HCT116 (cell line): Measurements from ENCODE around the gene NID2. TPM values are rescaled to one million over a fixed set of nuclear protein-coding genes. Genes with fewer than 3 reads are reported as not detected.

ENCODE experiments used
- ATAC-seq: fragments of 200-7000 bp; cut with Tn5 transposase; 2 replicates; pipeline ENCODE4 v1.9.1; 2020; ENCODE audit warnings: mild to moderate bottlenecking, moderate library complexity
- BruUV-seq: library from RNA; stranded (reverse); fragments of 400-500 nt; replicated peaks from 2 replicates; lab custom pipeline; 2021; lab: Mats Ljungman, UMichigan
- CTCF ChIA-PET: fragments of 300-600 bp; sonication (Branson Sonifier 250); formaldehyde crosslinking; loops from one replicate; lab custom pipeline; 2021; ENCODE audit warnings: antibody characterized with exemption; lab: Charles Lee
- POLR2A ChIA-PET: fragments of 300-600, 350-600 bp; sonication (Branson Sonifier 250); formaldehyde crosslinking; loops from one replicate; lab custom pipeline; 2021; ENCODE audit warnings: antibody characterized with exemption; lab: Charles Lee
- RAD21 ChIA-PET, 2 experiments: fragments of 300-600 bp; sonication (Branson Sonifier 250); formaldehyde crosslinking; loops; one replicate each; lab custom pipeline; 2023; ENCODE audit warnings: low total read pairs in 2 of 2; ENCODE audit not compliant: uncharacterized antibody in 2 of 2, unreplicated experiment in 2 of 2, low non-redundant PET in 1 of 2; lab: Charles Lee
- DNase-seq: peaks from one replicate; pipeline ENCODE4 v3.0.0-alpha.2; 2010; ENCODE audit warnings: low read depth, low spot score
- H2AFZ ChIP-seq: fragments of 200-600 bp; shearing (Covaris generic), sonication (generic); 2 replicates; pipeline ENCODE4 v1.6.1; 2017; ENCODE audit warnings: low read depth, mixed run types, mixed read lengths, antibody characterized with exemption, low read length; ENCODE audit not compliant: poor library complexity, severe bottlenecking
- H3K27ac ChIP-seq: 2 replicates; pipeline ENCODE4 v1.5.1; 2012; ENCODE audit warnings: low read depth, low read length
- H3K27me3 ChIP-seq: fragments of 200-600 bp; sonication (generic); 2 replicates; pipeline ENCODE4 v1.6.1; 2016; ENCODE audit warnings: mixed run types, low read length, mixed read lengths; ENCODE audit not compliant: insufficient read depth
- H3K36me3 ChIP-seq, 2 experiments: fragments of 200-500 bp in 1 of 2; fragments of 200-600 bp in 1 of 2; sonication (Bioruptor generic) in 1 of 2; sonication (generic) in 1 of 2; 2 replicates each; pipeline versions ENCODE4 v1.5.1 to v1.6.1; 2014 to 2016; ENCODE audit warnings: low read length in 2 of 2, inconsistent platforms in 1 of 2, mixed read lengths in 1 of 2, mixed run types in 1 of 2; ENCODE audit not compliant: insufficient read depth in 2 of 2, control insufficient read depth in 1 of 2
- H3K4me1 ChIP-seq, 2 experiments: fragments of 200-600 bp in 1 of 2; sonication (generic) in 1 of 2; 2 replicates each; pipeline versions ENCODE4 v1.5.1 to v1.6.1; 2012 to 2017; ENCODE audit warnings: low read length in 2 of 2, inconsistent platforms in 1 of 2, mild to moderate bottlenecking in 1 of 2, mixed read lengths in 1 of 2, mixed run types in 1 of 2, moderate library complexity in 1 of 2; ENCODE audit not compliant: insufficient read depth in 2 of 2, control insufficient read depth in 1 of 2
- H3K4me2 ChIP-seq: fragments of 200-600 bp; sonication (generic); 2 replicates; pipeline ENCODE4 v1.6.1; 2017; ENCODE audit warnings: mixed run types, low read length, mixed read lengths
- H3K4me3 ChIP-seq, 2 experiments: fragments of 200-600 bp in 1 of 2; sonication (generic) in 1 of 2; replicated peaks in 1 of 2; 2 replicates each; pipeline ENCODE4 v1.5.1; 2011 to 2016; ENCODE audit warnings: low read length in 2 of 2, control low read depth in 1 of 2, low read depth in 1 of 2, mild to moderate bottlenecking in 1 of 2, mixed read lengths in 1 of 2, mixed run types in 1 of 2
- H3K79me2 ChIP-seq: fragments of 200-600 bp; sonication (generic); 2 replicates; pipeline ENCODE4 v1.6.1; 2017; ENCODE audit warnings: mild to moderate bottlenecking, mixed run types, low read length, moderate library complexity, mixed read lengths; ENCODE audit not compliant: insufficient read depth
- H3K9ac ChIP-seq: fragments of 200-600 bp; sonication (generic); 2 replicates; pipeline ENCODE4 v1.6.1; 2016; ENCODE audit warnings: low read length, mixed read lengths
- H3K9me2 ChIP-seq: fragments of 200-600 bp; sonication (generic), shearing (Covaris generic); 2 replicates; pipeline ENCODE4 v1.6.1; 2017; ENCODE audit warnings: mixed run types, mild to moderate bottlenecking, moderate library complexity; ENCODE audit not compliant: insufficient read depth
- H3K9me3 ChIP-seq, 2 experiments: fragments of 200-500 bp in 1 of 2; fragments of 200-600 bp in 1 of 2; sonication (Bioruptor generic) in 1 of 2; sonication (generic) in 1 of 2; 2 replicates each; pipeline ENCODE4 v1.6.1; 2014 to 2017; ENCODE audit warnings: low read length in 2 of 2, mixed read lengths in 2 of 2, inconsistent platforms in 1 of 2, low read depth in 1 of 2, mild to moderate bottlenecking in 1 of 2, mixed run types in 1 of 2, moderate library complexity in 1 of 2; ENCODE audit not compliant: control insufficient read depth in 1 of 2, insufficient read depth in 1 of 2
- H4K20me1 ChIP-seq: fragments of 200-600 bp; sonication (generic), shearing (Covaris generic); 2 replicates; pipeline ENCODE4 v1.6.1; 2017; ENCODE audit warnings: mixed run types, mild to moderate bottlenecking, moderate library complexity; ENCODE audit not compliant: insufficient read depth
- ATF3 ChIP-seq: IDR thresholded peaks from 2 replicates; pipeline ENCODE4 v1.6.1; 2012
- EGR1 ChIP-seq: IDR thresholded peaks from 2 replicates; pipeline ENCODE4 v1.6.1; 2012; ENCODE audit warnings: low read depth
- ELF1 ChIP-seq: IDR thresholded peaks from 2 replicates; pipeline ENCODE4 v1.6.1; 2012; ENCODE audit warnings: low read depth, borderline replicate concordance
- EZH2 ChIP-seq: fragments of 200-600 bp; sonication (generic); IDR thresholded peaks from 2 replicates; pipeline ENCODE4 v1.6.1; 2017; ENCODE audit warnings: antibody characterized with exemption, mixed run types
- FOSL1 ChIP-seq: IDR thresholded peaks from 2 replicates; pipeline ENCODE4 v1.6.1; 2012; ENCODE audit warnings: low read depth
- JUND ChIP-seq: IDR thresholded peaks from 2 replicates; pipeline ENCODE4 v1.6.1; 2012
- MAX ChIP-seq: IDR thresholded peaks from 2 replicates; pipeline ENCODE4 v1.6.1; 2012
- POLR2AphosphoS5 ChIP-seq: IDR thresholded peaks from 2 replicates; pipeline ENCODE4 v1.6.1; 2011; ENCODE audit warnings: mild to moderate bottlenecking, low read depth, low read length, moderate library complexity
- RAD21 ChIP-seq: IDR thresholded peaks from 2 replicates; pipeline ENCODE4 v1.6.1; 2012; ENCODE audit warnings: low read depth, mild to moderate bottlenecking
- REST ChIP-seq: IDR thresholded peaks from 2 replicates; pipeline ENCODE4 v1.6.1; 2012; ENCODE audit warnings: low read depth
- SIN3A ChIP-seq: IDR thresholded peaks from 2 replicates; pipeline ENCODE4 v1.6.1; 2012; ENCODE audit warnings: low read depth
- SP1 ChIP-seq: IDR thresholded peaks from 2 replicates; pipeline ENCODE4 v1.6.1; 2012; ENCODE audit warnings: low read depth
- SRF ChIP-seq: IDR thresholded peaks from 2 replicates; pipeline ENCODE4 v1.6.1; 2012; ENCODE audit warnings: low read depth
- TCF7L2 ChIP-seq: IDR thresholded peaks from 2 replicates; pipeline ENCODE4 v1.7.0; 2011; ENCODE audit warnings: borderline replicate concordance, inconsistent platforms; ENCODE audit not compliant: insufficient read depth, insufficient read length; ENCODE audit errors: extremely low read depth
- ZFX ChIP-seq: fragments of 450-650 bp; IDR thresholded peaks from 2 replicates; pipeline ENCODE4 v1.6.1; 2017
- intact Hi-C: fragments of 100-400 bp; cut with micrococcal nuclease; formaldehyde crosslinking; loops from 2 replicates; pipeline ENCODE4 v1.10.0; 2022
- total RNA-seq: library from RNA; stranded (reverse); gene quantifications from one replicate; pipeline ENCODE4 v1.2.1, GENCODE V29; 2021; ENCODE audit not compliant: unreplicated experiment

NID2 gene
- total RNA-seq, 1 experiment from 2014 or later: 0.84 TPM

- no TSS peak for BruUV-seq
- Histone ChIP-seq H3K36me3 (no peaks in the 10 kb centered on the region), H3K4me1 (peaks cover 0 to 7% of the 10 kb centered on the region in 2 experiments; a peak in 2 of 4 replicates), H3K27me3 (no peaks in the 10 kb centered on the region), H3K9me3 (no peaks in the 10 kb centered on the region), H3K9ac (no peak overlapping the region), H4K20me1 (no peaks in the 10 kb centered on the region), H3K27ac (no peak overlapping the region), H3K79me2 (no peaks in the 10 kb centered on the region), H3K4me2 (no peak overlapping the region), H3K9me2 (no peaks in the 10 kb centered on the region), H2AFZ (no peak overlapping the region), H3K4me3 (no peak overlapping the region)
- CTCF ChIA-PET: no interaction called here
- POLR2A ChIA-PET: no interaction called here
- DNase-seq: no peak
- intact Hi-C loops: no loop called here
- no peak for ATAC-seq
- no peak for TF ChIP-seq REST
- TF ChIP-seq EGR1: no peak
- no peak for TF ChIP-seq MAX
- TF ChIP-seq ZFX: no peak
- TF ChIP-seq EZH2: no peak
- no peak for TF ChIP-seq SP1
- TF ChIP-seq SRF: no peak
- TF ChIP-seq SIN3A: no peak
- TF ChIP-seq RAD21: no peak
- TF ChIP-seq POLR2AphosphoS5: no peak
- TF ChIP-seq TCF7L2: no peak
- TF ChIP-seq JUND: no peak
- no peak for TF ChIP-seq ATF3
- TF ChIP-seq ELF1: no peak
- no peak for TF ChIP-seq FOSL1
- RAD21 ChIA-PET: no interaction called here
Observed at GRCh38 chr14:52106840-52107239, 38.0 kb upstream of the NID2 start.
